ENCODE measurements around the gene LTB4R2. TPM values are rescaled to one million over a fixed set of nuclear protein-coding genes. Genes with fewer than 3 reads are reported as not detected.

LTB4R2 gene
- total RNA-seq, 1 experiment from 2014 or later, result 12.9 TPM

GRCh38 chr14:24316597-24316950 is 6.6 kb downstream of the LTB4R2 start (continued):
- TF ChIP-seq AR (CRISPR knock-in tag; IDR thresholded peaks at IDR 0.05), result no peak
- TF ChIP-seq, protein P1, sequence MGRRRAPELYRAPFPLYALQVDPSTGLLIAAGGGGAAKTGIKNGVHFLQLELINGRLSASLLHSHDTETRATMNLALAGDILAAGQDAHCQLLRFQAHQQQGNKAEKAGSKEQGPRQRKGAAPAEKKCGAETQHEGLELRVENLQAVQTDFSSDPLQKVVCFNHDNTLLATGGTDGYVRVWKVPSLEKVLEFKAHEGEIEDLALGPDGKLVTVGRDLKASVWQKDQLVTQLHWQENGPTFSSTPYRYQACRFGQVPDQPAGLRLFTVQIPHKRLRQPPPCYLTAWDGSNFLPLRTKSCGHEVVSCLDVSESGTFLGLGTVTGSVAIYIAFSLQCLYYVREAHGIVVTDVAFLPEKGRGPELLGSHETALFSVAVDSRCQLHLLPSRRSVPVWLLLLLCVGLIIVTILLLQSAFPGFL (CRISPR knock-in tag; IDR thresholded peaks at IDR 0.05; ENCODE audit: borderline replicate concordance), result no peak
- TF ChIP-seq ARID4B (CRISPR knock-in tag; IDR thresholded peaks at IDR 0.05; ENCODE audit: borderline replicate concordance), result no peak
- TF ChIP-seq CTCF (IDR thresholded peaks at IDR 0.05), result no peak
- no peak for TF ChIP-seq SP1 (CRISPR knock-in tag; conservative IDR thresholded peaks at IDR 0.05)
- TF ChIP-seq IRF2 (CRISPR knock-in tag; IDR thresholded peaks at IDR 0.05; ENCODE audit: borderline replicate concordance, low read depth), result no peak
- no peak for TF ChIP-seq ZNF396 (CRISPR knock-in tag; IDR thresholded peaks at IDR 0.05; ENCODE audit: borderline replicate concordance)
- no peak for TF ChIP-seq AFF4 (CRISPR knock-in tag; IDR thresholded peaks at IDR 0.05; ENCODE audit: borderline replicate concordance)
- TF ChIP-seq E2F5 (CRISPR knock-in tag; IDR thresholded peaks at IDR 0.05), result no peak
- TF ChIP-seq ESRRA (CRISPR knock-in tag; IDR thresholded peaks at IDR 0.05; ENCODE audit: borderline replicate concordance), result no peak
- TF ChIP-seq ZNF232 (CRISPR knock-in tag; IDR thresholded peaks at IDR 0.05), result no peak
- TF ChIP-seq JAZF1 (CRISPR knock-in tag; IDR thresholded peaks at IDR 0.05), result no peak

All from WTC11 (cell line).